OCI-LY1 (cell line): Measurements from ENCODE around the gene EVI2A.
A peak's percentile ranks its signal among the peaks of the same experiment; 100 is the strongest.
"Not testable (repeated sequence)": the region's sequence is repeated elsewhere in the genome, so short reads cannot be mapped to it uniquely, and the experiment has no call there.

Experiments used
- H2AFZ ChIP-seq: fragments of 200-600 bp; sonication (generic), shearing (Covaris generic); 2 replicates; pipeline ENCODE4 v1.6.0; 2014; ENCODE audit warnings: antibody characterized with exemption, mild to moderate bottlenecking, low read length
- H3F3A ChIP-seq: fragments of 200-600 bp; sonication (generic), shearing (Covaris generic); 2 replicates; pipeline ENCODE4 v1.6.0; 2014; ENCODE audit warnings: mild to moderate bottlenecking, antibody characterized with exemption, low read length, moderate library complexity; ENCODE audit not compliant: insufficient read depth
- H3K27ac ChIP-seq: fragments of 200-600 bp; sonication (generic); 2 replicates; pipeline ENCODE4 v1.5.1; 2014; ENCODE audit warnings: low read length, mixed run types, mild to moderate bottlenecking, low read depth; ENCODE audit not compliant: poor library complexity, severe bottlenecking
- H3K27me3 ChIP-seq: fragments of 200-600 bp; sonication (generic); 2 replicates; pipeline ENCODE4 v1.6.0; 2014; ENCODE audit warnings: antibody characterized with exemption, mild to moderate bottlenecking, low read length, moderate library complexity; ENCODE audit not compliant: insufficient read depth
- H3K36me3 ChIP-seq: fragments of 200-600 bp; sonication (generic); 2 replicates; pipeline ENCODE4 v1.6.1; 2014; ENCODE audit warnings: mild to moderate bottlenecking, antibody characterized with exemption, low read length, moderate library complexity, mixed read lengths; ENCODE audit not compliant: insufficient read depth
- H3K4me1 ChIP-seq: fragments of 200-600 bp; sonication (generic); 2 replicates; pipeline ENCODE4 v1.5.1; 2014; ENCODE audit warnings: mild to moderate bottlenecking, low read length, moderate library complexity; ENCODE audit not compliant: insufficient read depth, severe bottlenecking
- H3K4me2 ChIP-seq: fragments of 200-600 bp; sonication (generic), shearing (Covaris generic); 2 replicates; pipeline ENCODE4 v1.6.1; 2014; ENCODE audit warnings: low read length
- H3K4me3 ChIP-seq: fragments of 200-600 bp; sonication (generic); 2 replicates; pipeline ENCODE4 v1.5.1; 2014; ENCODE audit warnings: low read length, low read depth, mild to moderate bottlenecking, mixed read lengths; ENCODE audit not compliant: poor library complexity, severe bottlenecking
- H3K79me2 ChIP-seq: fragments of 200-600 bp; shearing (Covaris generic); 2 replicates; pipeline ENCODE4 v1.6.1; 2016; ENCODE audit warnings: mixed run types, low read length, mixed read lengths; ENCODE audit not compliant: insufficient read depth
- H3K9ac ChIP-seq: fragments of 200-600 bp; sonication (generic), shearing (Covaris generic); 2 replicates; pipeline ENCODE4 v1.6.1; 2014; ENCODE audit warnings: mild to moderate bottlenecking, low read length, mixed read lengths
- H3K9me2 ChIP-seq: fragments of 200-600 bp; sonication (generic), shearing (Covaris generic); 2 replicates; pipeline ENCODE4 v1.6.1; 2014; ENCODE audit warnings: low read depth, mild to moderate bottlenecking, low read length, mixed read lengths
- H3K9me3 ChIP-seq: fragments of 200-600 bp; shearing (Covaris generic); 2 replicates; pipeline ENCODE4 v1.6.1; 2014; ENCODE audit warnings: low read length, mixed read lengths
- H4K20me1 ChIP-seq: fragments of 200-600 bp; sonication (generic), shearing (Covaris generic); 2 replicates; pipeline ENCODE4 v1.6.0; 2016; ENCODE audit warnings: mild to moderate bottlenecking, low read length; ENCODE audit not compliant: insufficient read depth
- CTCF ChIP-seq: fragments of 200-600 bp; sonication (generic), shearing (Covaris generic); IDR thresholded peaks from 2 replicates; pipeline ENCODE4 v1.5.1; 2017; ENCODE audit warnings: mild to moderate bottlenecking, antibody characterized with exemption, low read length, moderate library complexity, mixed read lengths
- EZH2 ChIP-seq: fragments of 200-600 bp; sonication (generic), shearing (Covaris generic); IDR thresholded peaks from 2 replicates; pipeline ENCODE4 v1.8.0; 2017; ENCODE audit warnings: borderline replicate concordance, mixed run types, mild to moderate bottlenecking, antibody characterized with exemption, low read length, moderate library complexity, mixed read lengths

Gene EVI2A

GRCh38 chr17:31313982-31314781 lies 7.2 kb downstream of the EVI2A start, which contains the start of gene EVI2B:
Gene EVI2B, minus strand, starts transcription at chr17:31314054. Its CDS starts 8,445 bp downstream, at chr17:31305609.
- no peaks in the 10 kb centered on the region for H4K20me1 ChIP-seq
- H3F3A ChIP-seq = peaks cover 11% of the 10 kb centered on the region
- peak within 1 kb of the TSS; percentile 58 for H3K4me3 ChIP-seq
- H2AFZ ChIP-seq = no peak within 1 kb of the TSS
- H3K4me2 ChIP-seq = peak within 1 kb of the TSS; percentile 91
- H3K36me3 ChIP-seq = peaks cover 23% of the 10 kb centered on the region
- H3K4me1 ChIP-seq = peaks cover 89% of the 10 kb centered on the region
- no peaks in the 10 kb centered on the region for H3K27me3 ChIP-seq
- peak within 1 kb of the TSS; percentile 82 for H3K9ac ChIP-seq
- H3K27ac ChIP-seq = peak within 1 kb of the TSS; percentile 98
- no peaks in the 10 kb centered on the region for H3K9me2 ChIP-seq
- peaks cover 48% of the 10 kb centered on the region for H3K79me2 ChIP-seq
- TF ChIP-seq EZH2 (no peak), CTCF (no peak)
- H3K9me3 ChIP-seq = no peaks in the 10 kb centered on the region

GRCh38 chr17:31312223-31312622 lies 9.2 kb downstream of the EVI2A start:
- H4K20me1 ChIP-seq, H3K9me2 ChIP-seq, H3K9me3 ChIP-seq, H2AFZ ChIP-seq, H3K27me3 ChIP-seq: not testable (repeated sequence)
- H3K4me3 ChIP-seq = peak overlapping the region; percentile 58
- H3F3A ChIP-seq = peaks cover 11% of the 10 kb centered on the region
- peak overlapping the region; percentile 98 for H3K27ac ChIP-seq
- peak overlapping the region; percentile 91 for H3K4me2 ChIP-seq
- peaks cover 44% of the 10 kb centered on the region for H3K79me2 ChIP-seq
- H3K4me1 ChIP-seq = peaks cover 88% of the 10 kb centered on the region
- peak overlapping the region; percentile 82 for H3K9ac ChIP-seq
- peaks cover 16% of the 10 kb centered on the region for H3K36me3 ChIP-seq

GRCh38 chr17:31311526-31311925 lies 9.9 kb downstream of the EVI2A start:
- Histone ChIP-seq H3K27me3 (no peaks in the 10 kb centered on the region), H3K79me2 (peaks cover 39% of the 10 kb centered on the region), H3K4me1 (peaks cover 81% of the 10 kb centered on the region)

More at GRCh38 chr17:31311526-31311925, 9.9 kb downstream of the EVI2A start:
- no peaks in the 10 kb centered on the region for H3K9me3 ChIP-seq
- H4K20me1 ChIP-seq = no peaks in the 10 kb centered on the region
- peaks cover 11% of the 10 kb centered on the region for H3F3A ChIP-seq
- no peaks in the 10 kb centered on the region for H3K9me2 ChIP-seq
- TF ChIP-seq CTCF (no peak), EZH2 (no peak)
- H2AFZ ChIP-seq = no peak overlapping the region
- peak overlapping the region; percentile 91 for H3K4me2 ChIP-seq
- H3K36me3 ChIP-seq = peaks cover 23% of the 10 kb centered on the region
- peak overlapping the region; percentile 98 for H3K27ac ChIP-seq
- peak overlapping the region; percentile 58 for H3K4me3 ChIP-seq
- peak overlapping the region; percentile 82 for H3K9ac ChIP-seq
